Muscle layer of duodenum (tissue), 2 donors: ENCODE results near the gene PTBP1.

ENCODE experiments used
- H3K27ac ChIP-seq: one replicate; pipeline ENCODE4 v1.7.0; 2013; ENCODE audit warnings: mild to moderate bottlenecking, low read length
- H3K27me3 ChIP-seq: one replicate; pipeline ENCODE4 v1.7.0; 2013; ENCODE audit warnings: low read depth, mild to moderate bottlenecking, control low read depth, low read length
- H3K36me3 ChIP-seq, 2 donors: one replicate each; pipeline ENCODE4 v1.7.0; 2013; ENCODE audit warnings: low read length in 2 of 2, control low read depth in 1 of 2, mild to moderate bottlenecking in 1 of 2; ENCODE audit not compliant: insufficient read depth in 2 of 2, control insufficient read depth in 1 of 2
- H3K4me1 ChIP-seq, 2 donors: one replicate each; pipeline ENCODE4 v1.7.0; 2013; ENCODE audit warnings: low read length in 2 of 2, mild to moderate bottlenecking in 2 of 2, control low read depth in 1 of 2, moderate library complexity in 1 of 2; ENCODE audit not compliant: insufficient read depth in 2 of 2, control insufficient read depth in 1 of 2
- H3K4me3 ChIP-seq, 2 donors: one replicate each; pipeline ENCODE4 v1.7.0; 2013; ENCODE audit warnings: low read length in 2 of 2, low read depth in 1 of 2, mild to moderate bottlenecking in 1 of 2
- H3K9me3 ChIP-seq, 2 donors: one replicate each; pipeline ENCODE4 v1.7.0; 2013; ENCODE audit warnings: low read length in 2 of 2, control low read depth in 1 of 2, mild to moderate bottlenecking in 1 of 2; ENCODE audit not compliant: control insufficient read depth in 1 of 2
- donor health status: healthy.

PTBP1 gene

GRCh38 chr19:756821-757688 lies 40.2 kb upstream of the PTBP1 start:
- Histone ChIP-seq H3K4me3 (no peak overlapping the region), H3K27me3 (no peaks in the 10 kb centered on the region), H3K9me3 (peaks cover 0 to 11% of the 10 kb centered on the region in 2 donors), H3K27ac (no peak overlapping the region), H3K4me1 (no peaks in the 10 kb centered on the region), H3K36me3 (no peaks in the 10 kb centered on the region)

- Histone ChIP-seq H3K36me3 (no peaks in the 10 kb centered on the region), H3K4me3 (no peak overlapping the region), H3K27ac (no peak overlapping the region)
Observed at GRCh38 chr19:757811-758668, 39.2 kb upstream of the PTBP1 start.

GRCh38 chr19:763181-763580 lies 34.1 kb upstream of the PTBP1 start:
- Histone ChIP-seq H3K4me3 (no peak overlapping the region), H3K27ac (no peak overlapping the region), H3K27me3 (no peaks in the 10 kb centered on the region), H3K36me3 (no peaks in the 10 kb centered on the region), H3K4me1 (no peaks in the 10 kb centered on the region), H3K9me3 (peaks cover 0 to 7% of the 10 kb centered on the region in 2 donors)

More at GRCh38 chr19:757811-758668, 39.2 kb upstream of the PTBP1 start:
- H3K27me3 ChIP-seq, result no peaks in the 10 kb centered on the region
- no peaks in the 10 kb centered on the region for H3K4me1 ChIP-seq
- peaks cover 0 to 11% of the 10 kb centered on the region in 2 donors for H3K9me3 ChIP-seq

- Histone ChIP-seq H3K27ac (no peak overlapping the region), H3K36me3 (no peaks in the 10 kb centered on the region), H3K9me3 (no peaks in the 10 kb centered on the region), H3K27me3 (no peaks in the 10 kb centered on the region), H3K4me1 (no peaks in the 10 kb centered on the region), H3K4me3 (no peak overlapping the region)
Observed at GRCh38 chr19:763869-764268, 33.4 kb upstream of the PTBP1 start.

GRCh38 chr19:764301-764700 lies 33.0 kb upstream of the PTBP1 start:
- no peaks in the 10 kb centered on the region for H3K36me3 ChIP-seq
- no peaks in the 10 kb centered on the region for H3K27me3 ChIP-seq
- no peak overlapping the region for H3K27ac ChIP-seq
- no peaks in the 10 kb centered on the region for H3K4me1 ChIP-seq
- H3K9me3 ChIP-seq, result no peaks in the 10 kb centered on the region
- H3K4me3 ChIP-seq, result no peak overlapping the region

- Histone ChIP-seq H3K9me3 (no peaks in the 10 kb centered on the region), H3K4me3 (no peak overlapping the region), H3K36me3 (no peaks in the 10 kb centered on the region), H3K4me1 (no peaks in the 10 kb centered on the region), H3K27ac (no peak overlapping the region), H3K27me3 (no peaks in the 10 kb centered on the region)
Observed at GRCh38 chr19:765179-765738, 32.0 kb upstream of the PTBP1 start.

- Histone ChIP-seq H3K36me3 (no peaks in the 10 kb centered on the region), H3K4me3 (no peak overlapping the region), H3K27ac (no peak overlapping the region), H3K27me3 (no peaks in the 10 kb centered on the region), H3K9me3 (no peaks in the 10 kb centered on the region), H3K4me1 (no peaks in the 10 kb centered on the region)
Observed at GRCh38 chr19:768424-768823, 28.8 kb upstream of the PTBP1 start.

GRCh38 chr19:769616-770015 lies 27.6 kb upstream of the PTBP1 start:
- H3K36me3 ChIP-seq, result no peaks in the 10 kb centered on the region
- no peak overlapping the region for H3K27ac ChIP-seq
- no peaks in the 10 kb centered on the region for H3K9me3 ChIP-seq
- no peak overlapping the region for H3K4me3 ChIP-seq
- H3K4me1 ChIP-seq, result no peaks in the 10 kb centered on the region
- no peaks in the 10 kb centered on the region for H3K27me3 ChIP-seq

- Histone ChIP-seq H3K4me3 (no peak overlapping the region), H3K27me3 (no peaks in the 10 kb centered on the region), H3K27ac (no peak overlapping the region), H3K9me3 (no peaks in the 10 kb centered on the region), H3K36me3 (no peaks in the 10 kb centered on the region), H3K4me1 (no peaks in the 10 kb centered on the region)
Observed at GRCh38 chr19:771332-771785, 25.9 kb upstream of the PTBP1 start.

GRCh38 chr19:772063-772462 lies 25.2 kb upstream of the PTBP1 start:
- Histone ChIP-seq H3K27ac (no peak overlapping the region), H3K36me3 (no peaks in the 10 kb centered on the region), H3K4me3 (no peak overlapping the region)

GRCh38 chr19:772730-773436 lies 24.4 kb upstream of the PTBP1 start:
- no peak overlapping the region for H3K27ac ChIP-seq
- H3K4me3 ChIP-seq, result no peak overlapping the region
- H3K4me1 ChIP-seq, result no peaks in the 10 kb centered on the region
- no peaks in the 10 kb centered on the region for H3K36me3 ChIP-seq
- no peaks in the 10 kb centered on the region for H3K9me3 ChIP-seq
- no peaks in the 10 kb centered on the region for H3K27me3 ChIP-seq

More at GRCh38 chr19:772063-772462, 25.2 kb upstream of the PTBP1 start:
- Histone ChIP-seq H3K9me3 (no peaks in the 10 kb centered on the region), H3K27me3 (no peaks in the 10 kb centered on the region), H3K4me1 (no peaks in the 10 kb centered on the region)
